Ectodermal cell (in vitro differentiated cells): ENCODE data around the gene EVI5L.
"Not testable (repeated sequence)": the region's sequence is repeated elsewhere in the genome, so short reads cannot be mapped to it uniquely, and the experiment has no call there.

ENCODE experiments used
- H3K27ac ChIP-seq: 2 replicates; pipeline ENCODE4 v1.7.0; 2013; ENCODE audit warnings: mild to moderate bottlenecking, low read depth, low read length; ENCODE audit not compliant: insufficient read depth, poor library complexity, severe bottlenecking
- H3K27me3 ChIP-seq: 2 replicates; pipeline ENCODE4 v1.7.0; 2013; ENCODE audit warnings: mild to moderate bottlenecking, low read length; ENCODE audit not compliant: insufficient read depth, control insufficient read depth, poor library complexity, severe bottlenecking
- H3K36me3 ChIP-seq: one replicate; pipeline ENCODE4 v1.7.0; 2013; ENCODE audit warnings: low read length; ENCODE audit not compliant: control insufficient read depth, insufficient read depth
- H3K4me1 ChIP-seq: one replicate; pipeline ENCODE4 v1.7.0; 2013; ENCODE audit warnings: low read length; ENCODE audit not compliant: control insufficient read depth, insufficient read depth
- H3K4me3 ChIP-seq: 2 replicates; pipeline ENCODE4 v1.7.0; 2013; ENCODE audit warnings: low read depth, low read length, control low read depth; ENCODE audit not compliant: insufficient read depth
- H3K9me3 ChIP-seq: 2 replicates; pipeline ENCODE4 v1.7.0; 2013; ENCODE audit warnings: mild to moderate bottlenecking, low read length, moderate library complexity; ENCODE audit not compliant: control insufficient read depth
- WGBS, 2 experiments: methylation state at CpG; one replicate each; pipeline ENCODE4 v1.1.7; 2013; ENCODE audit warnings: missing lambda C conversion rate in 2 of 2; 5-methylcytosine and 5-hydroxymethylcytosine counted together

EVI5L gene

GRCh38 chr19:7883796-7884570 is 54.0 kb downstream of the EVI5L start:
- no peaks in the 10 kb centered on the region for H3K9me3 ChIP-seq
- no peaks in the 10 kb centered on the region for H3K4me1 ChIP-seq
- WGBS, 2 experiments, result 74 to 89% methylated on average over 2 of the region's 2 CpGs
- H3K4me3 ChIP-seq, result no peak overlapping the region
- H3K27ac ChIP-seq, result no peak overlapping the region
- no peaks in the 10 kb centered on the region for H3K36me3 ChIP-seq
- peaks cover 18% of the 10 kb centered on the region for H3K27me3 ChIP-seq

- H3K4me3 ChIP-seq, result no peak overlapping the region
- no peaks in the 10 kb centered on the region for H3K36me3 ChIP-seq
- no peak overlapping the region for H3K27ac ChIP-seq
- WGBS, 2 experiments, result 90 to 94% methylated on average over 7 to 8 of the region's 8 CpGs
- H3K4me1 ChIP-seq, result no peaks in the 10 kb centered on the region
- H3K9me3 ChIP-seq, result no peaks in the 10 kb centered on the region
- peaks cover 22% of the 10 kb centered on the region for H3K27me3 ChIP-seq
Observed at GRCh38 chr19:7885818-7886217, 55.8 kb downstream of the EVI5L start.

GRCh38 chr19:7887408-7888144 is 57.6 kb downstream of the EVI5L start:
- Histone ChIP-seq H3K36me3 (no peaks in the 10 kb centered on the region), H3K27ac (no peak overlapping the region), H3K4me3 (no peak overlapping the region), H3K4me1 (no peaks in the 10 kb centered on the region), H3K9me3 (no peaks in the 10 kb centered on the region), H3K27me3 (peaks cover 22% of the 10 kb centered on the region)
- WGBS, 2 experiments, result 82 to 83% methylated on average over 16 of the region's 16 CpGs

- Histone ChIP-seq H3K36me3 (no peaks in the 10 kb centered on the region), H3K4me3 (peak within 1 kb of the TSS; percentile 35), H3K9me3 (no peaks in the 10 kb centered on the region), H3K4me1 (no peaks in the 10 kb centered on the region), H3K27me3 (peaks cover 22% of the 10 kb centered on the region), H3K27ac (no peak within 1 kb of the TSS)
- 9 to 10% methylated on average over 53 of the region's 53 CpGs for WGBS, 2 experiments
Observed at GRCh38 chr19:7888145-7888825, 58.3 kb downstream of the EVI5L start, which contains the start of gene LRRC8E. Gene LRRC8E (plus strand): TSS chr19:7888510. CDS start chr19:7895604, 7,094 bp downstream.

GRCh38 chr19:7888826-7889217 is 58.8 kb downstream of the EVI5L start:
- 74 to 82% methylated on average over 8 of the region's 8 CpGs for WGBS, 2 experiments
- Histone ChIP-seq H3K27ac (no peak overlapping the region), H3K36me3 (no peaks in the 10 kb centered on the region), H3K4me3 (peak overlapping the region; percentile 35), H3K27me3 (peaks cover 22% of the 10 kb centered on the region), H3K9me3 (no peaks in the 10 kb centered on the region), H3K4me1 (no peaks in the 10 kb centered on the region)

GRCh38 chr19:7893362-7894101 is 63.5 kb downstream of the EVI5L start:
- H3K27me3 ChIP-seq, H3K27ac ChIP-seq: not testable (repeated sequence)
- 89 to 93% methylated on average over 18 of the region's 18 CpGs for WGBS, 2 experiments

GRCh38 chr19:7894612-7895309 is 64.7 kb downstream of the EVI5L start:
- WGBS, 2 experiments, result 81 to 82% methylated on average over 18 of the region's 18 CpGs
- no peak overlapping the region for H3K27ac ChIP-seq
- H3K27me3 ChIP-seq, result no peaks in the 10 kb centered on the region
- no peaks in the 10 kb centered on the region for H3K4me1 ChIP-seq
- H3K4me3 ChIP-seq, result no peak overlapping the region
- H3K36me3 ChIP-seq, result no peaks in the 10 kb centered on the region
- H3K9me3 ChIP-seq, result no peaks in the 10 kb centered on the region

More at GRCh38 chr19:7893362-7894101, 63.5 kb downstream of the EVI5L start:
- H3K4me3 ChIP-seq, H3K9me3 ChIP-seq, H3K36me3 ChIP-seq, H3K4me1 ChIP-seq: not testable (repeated sequence)

- no peaks in the 10 kb centered on the region for H3K9me3 ChIP-seq
- H3K4me1 ChIP-seq, result no peaks in the 10 kb centered on the region
- no peak overlapping the region for H3K27ac ChIP-seq
- no peak overlapping the region for H3K4me3 ChIP-seq
- no peaks in the 10 kb centered on the region for H3K27me3 ChIP-seq
- 92 to 93% methylated on average over 13 of the region's 13 CpGs for WGBS, 2 experiments
- H3K36me3 ChIP-seq, result no peaks in the 10 kb centered on the region
Observed at GRCh38 chr19:7895565-7895964, 65.5 kb downstream of the EVI5L start.

- Histone ChIP-seq H3K4me1 (no peaks in the 10 kb centered on the region), H3K9me3 (no peaks in the 10 kb centered on the region), H3K27ac (no peak overlapping the region), H3K27me3 (no peaks in the 10 kb centered on the region), H3K4me3 (no peak overlapping the region), H3K36me3 (no peaks in the 10 kb centered on the region)
- 90 to 93% methylated on average over 11 of the region's 11 CpGs for whole genome bisulfite sequencing, 2 experiments
Observed at GRCh38 chr19:7897292-7897691, 67.3 kb downstream of the EVI5L start.
